ENCODE results near the gene SCOC.
A peak's percentile ranks its signal among the peaks of the same experiment; 100 is the strongest.

- TF ChIP-seq EZH2 (IDR thresholded peaks at IDR 0.05) (no peak), POLR2AphosphoS5 (IDR thresholded peaks at IDR 0.05; ENCODE audit: borderline replicate concordance, low read depth, low read length) (0 out of 2 replicates have a peak, but pooled peaks have one; percentile 75), FOXP2 (optimal IDR thresholded peaks at IDR 0.05; ENCODE audit: control extremely low read depth, extremely low read length, insufficient read depth) (no peak)
These were observed 607 bp upstream of the SCOC start for GRCh38 chr4:140372751-140373327.

Measured in SK-N-MC (cell line).